Left lung (tissue), 10 donors: ENCODE data around the gene USP2. TPM values are rescaled to one million over a fixed set of nuclear protein-coding genes. Genes with fewer than 3 reads are reported as not detected.

Source experiments
- ATAC-seq: fragments of 200-7000 bp; cut with Tn5 transposase; one replicate; pipeline ENCODE4 v1.9.1; 2020; ENCODE audit warnings: moderate library complexity
- DNase-seq, 4 donors: peaks; one replicate each; pipeline ENCODE4 v3.0.0-alpha.2; 2013 to 2020
- H3K27ac ChIP-seq, 2 donors: fragments of 200-600 bp; sonication (generic) in 1 of 2; one replicate each; pipeline versions ENCODE4 v1.5.0 to v1.8.0; 2020 to 2021
- H3K27me3 ChIP-seq, 2 donors: fragments of 200-600 bp; sonication (generic) in 1 of 2; one replicate each; pipeline versions ENCODE4 v1.5.0 to v1.8.0; 2020 to 2021
- H3K36me3 ChIP-seq, 2 donors: fragments of 200-600 bp; sonication (generic) in 1 of 2; one replicate each; pipeline versions ENCODE4 v1.5.0 to v1.8.0; 2020 to 2021
- H3K4me1 ChIP-seq, 2 donors: fragments of 200-600 bp; one replicate each; pipeline ENCODE4 v1.8.0; 2021
- H3K4me3 ChIP-seq, 2 donors: fragments of 200-600 bp; sonication (generic) in 1 of 2; one replicate each; pipeline versions ENCODE4 v1.5.0 to v1.8.0; 2020 to 2021; ENCODE audit warnings: mild to moderate bottlenecking in 1 of 2
- H3K9me3 ChIP-seq, 2 donors: fragments of 200-600 bp; sonication (generic) in 1 of 2; one replicate each; pipeline versions ENCODE4 v1.5.0 to v1.8.0; 2020 to 2021
- intact Hi-C, 2 donors: fragments of 100-400 bp; cut with DNase I; formaldehyde crosslinking; loops; one replicate each; pipeline versions ENCODE4 v1.11.2 to v1.14.2; 2022
- polyA plus RNA-seq, 6 donors: library from polyadenylated mRNA; unstranded; fragments of 120-200 nt; gene quantifications; one replicate each; pipeline ENCODE4 v1.2.1, GENCODE V29; 2013; ENCODE audit not compliant: insufficient read length in 6 of 6
- total RNA-seq, 2 donors: library from RNA; stranded (reverse); fragmentation: NEBNext Ultra II Directional; extraction: Animal tissue kit (Norgen Biotek cat#: 25700); gene quantifications; one replicate each; pipeline ENCODE4 v1.2.1, GENCODE V29; 2021
- TF ChIP-seq, protein P1 (sequence below), 2 donors: fragments of 200-600 bp; sonication (generic) in 1 of 2; IDR thresholded peaks; one replicate each; pipeline versions ENCODE4 v1.5.0 to v1.8.0; 2021; ENCODE audit warnings: antibody characterized with exemption in 2 of 2
- donor health status: DM: no; HTN: yes; CAD: no.
- donor health status: DM: no; HTN: no; CAD: no.

The USP2 gene
- total and polyA plus RNA-seq, 8 donors = 2.4 to 5.9 (median 3.4) TPM

DNA sequence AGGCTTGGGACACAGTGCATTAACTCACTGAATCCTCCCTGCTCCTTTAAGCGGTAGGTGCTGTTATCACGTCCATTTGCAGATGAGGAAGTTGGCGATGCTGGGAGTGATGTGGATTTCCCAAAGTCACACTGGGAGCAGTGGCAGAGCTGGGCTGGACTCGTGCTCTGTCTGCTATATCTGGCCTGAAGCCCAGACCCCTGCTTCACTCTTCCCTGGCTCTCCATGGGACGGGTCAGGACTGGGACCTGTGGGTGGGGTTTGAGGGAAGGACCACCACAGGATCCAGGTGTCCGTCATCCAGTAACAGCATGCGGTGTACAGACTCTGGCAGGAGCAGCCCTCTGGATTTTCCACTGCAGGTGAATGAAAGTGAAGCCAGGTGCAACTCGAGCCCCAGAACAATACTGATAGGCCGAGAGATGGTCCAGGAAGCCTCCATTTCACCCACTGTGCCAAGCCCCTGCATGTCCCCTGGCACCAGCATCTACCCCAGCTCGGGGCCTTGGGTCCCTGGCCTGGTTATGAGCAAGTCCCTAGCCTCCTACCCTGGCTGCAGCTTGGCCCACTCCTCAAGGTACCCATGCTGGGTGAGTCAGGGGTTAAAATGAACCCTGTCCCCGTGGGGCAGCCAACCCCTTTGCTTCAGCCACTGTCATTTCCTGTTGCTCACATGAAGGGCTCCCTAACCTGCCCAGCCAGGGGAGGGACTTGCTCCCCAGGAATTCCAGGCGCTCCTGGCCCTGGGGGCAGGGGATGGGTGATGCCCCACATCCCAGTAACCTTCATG, 4.2 kb downstream of the USP2 start:
- DNase-seq (peak in 1 of 4 donors; percentile 31), ATAC-seq (no peak)
- TF ChIP-seq, protein P1, sequence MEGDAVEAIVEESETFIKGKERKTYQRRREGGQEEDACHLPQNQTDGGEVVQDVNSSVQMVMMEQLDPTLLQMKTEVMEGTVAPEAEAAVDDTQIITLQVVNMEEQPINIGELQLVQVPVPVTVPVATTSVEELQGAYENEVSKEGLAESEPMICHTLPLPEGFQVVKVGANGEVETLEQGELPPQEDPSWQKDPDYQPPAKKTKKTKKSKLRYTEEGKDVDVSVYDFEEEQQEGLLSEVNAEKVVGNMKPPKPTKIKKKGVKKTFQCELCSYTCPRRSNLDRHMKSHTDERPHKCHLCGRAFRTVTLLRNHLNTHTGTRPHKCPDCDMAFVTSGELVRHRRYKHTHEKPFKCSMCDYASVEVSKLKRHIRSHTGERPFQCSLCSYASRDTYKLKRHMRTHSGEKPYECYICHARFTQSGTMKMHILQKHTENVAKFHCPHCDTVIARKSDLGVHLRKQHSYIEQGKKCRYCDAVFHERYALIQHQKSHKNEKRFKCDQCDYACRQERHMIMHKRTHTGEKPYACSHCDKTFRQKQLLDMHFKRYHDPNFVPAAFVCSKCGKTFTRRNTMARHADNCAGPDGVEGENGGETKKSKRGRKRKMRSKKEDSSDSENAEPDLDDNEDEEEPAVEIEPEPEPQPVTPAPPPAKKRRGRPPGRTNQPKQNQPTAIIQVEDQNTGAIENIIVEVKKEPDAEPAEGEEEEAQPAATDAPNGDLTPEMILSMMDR (IDR thresholded peaks at IDR 0.05) = no peak
- no peaks in the 10 kb centered on the region for H3K36me3 ChIP-seq
- H3K27ac ChIP-seq = no peak overlapping the region
- no peaks in the 10 kb centered on the region for H3K9me3 ChIP-seq
- intact Hi-C loops = no loop called here
- H3K4me1 ChIP-seq = peaks cover 10 to 26% of the 10 kb centered on the region in 2 donors
- no peak overlapping the region for H3K4me3 ChIP-seq
- peaks cover 0 to 12% of the 10 kb centered on the region in 2 donors for H3K27me3 ChIP-seq

GRCh38 chr11:119376197-119376847, 5.2 kb downstream of the USP2 start:
- Histone ChIP-seq H3K4me1 (peaks cover 6 to 18% of the 10 kb centered on the region in 2 donors), H3K4me3 (no peak overlapping the region), H3K9me3 (no peaks in the 10 kb centered on the region), H3K27me3 (peaks cover 0 to 11% of the 10 kb centered on the region in 2 donors), H3K27ac (peak overlapping the region in 1 of 2 donors; percentile 33), H3K36me3 (no peaks in the 10 kb centered on the region)
- ATAC-seq = peak; percentile 56
- intact Hi-C loops = no loop called here
- TF ChIP-seq, protein P1 (IDR thresholded peaks at IDR 0.05) = no peak
- peak in 3 of 4 donors; percentile 31 to 69 (median 62) for DNase-seq

- Histone ChIP-seq H3K4me3 (no peak overlapping the region), H3K4me1 (peaks cover 6 to 16% of the 10 kb centered on the region in 2 donors), H3K36me3 (no peaks in the 10 kb centered on the region), H3K27me3 (peaks cover 0 to 3% of the 10 kb centered on the region in 2 donors), H3K9me3 (no peaks in the 10 kb centered on the region), H3K27ac (peak overlapping the region in 1 of 2 donors; percentile 33)
- peak in 1 of 4 donors; percentile 69 for DNase-seq
- intact Hi-C loops = no loop called here
- peak; percentile 18 for ATAC-seq
- TF ChIP-seq, protein P1 (IDR thresholded peaks at IDR 0.05) = no peak
These were observed 5.9 kb downstream of the USP2 start for GRCh38 chr11:119375337-119376196.

DNA sequence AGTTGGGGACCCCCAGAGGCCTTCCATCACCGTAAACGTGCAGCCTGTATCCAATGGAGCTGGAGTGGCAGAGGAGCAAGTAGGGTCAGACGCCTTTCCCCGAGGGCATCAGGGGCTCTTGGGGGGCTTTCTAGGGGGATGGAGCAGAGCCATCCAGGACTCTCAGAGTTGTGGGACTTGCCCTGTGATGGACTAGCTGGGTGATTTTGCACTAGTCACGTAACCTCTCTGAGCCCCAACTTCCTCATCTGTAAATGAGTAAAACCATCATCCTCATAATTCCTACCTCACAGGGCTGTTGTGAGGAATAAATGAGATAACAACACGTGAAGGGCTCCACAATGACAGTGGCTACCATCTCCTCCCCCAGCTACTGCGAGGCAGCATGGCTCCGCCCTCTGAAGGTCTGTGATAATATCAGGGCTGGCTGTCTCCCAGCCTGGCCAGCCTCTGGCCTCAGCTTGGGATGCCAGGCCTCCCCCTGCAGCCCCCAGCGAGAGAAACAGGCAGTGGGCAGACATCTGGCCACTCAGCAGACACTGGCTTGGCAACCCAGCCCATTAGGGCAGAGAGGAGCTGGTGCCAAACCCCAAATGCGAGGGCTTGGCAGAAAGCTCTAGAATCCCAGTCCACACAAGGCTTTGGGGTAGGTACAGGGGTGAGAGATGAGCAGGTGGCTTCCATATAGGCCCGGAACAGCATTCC, 6.7 kb downstream of the USP2 start:
- Histone ChIP-seq H3K9me3 (no peaks in the 10 kb centered on the region), H3K27ac (no peak overlapping the region)
- ATAC-seq = no peak

More for the DNA sequence above, 6.7 kb downstream of the USP2 start:
- no peak for DNase-seq
- Histone ChIP-seq H3K4me3 (no peak overlapping the region), H3K36me3 (no peaks in the 10 kb centered on the region), H3K27me3 (no peaks in the 10 kb centered on the region), H3K4me1 (peaks cover 11 to 19% of the 10 kb centered on the region in 2 donors)
- intact Hi-C loops = no loop called here
- TF ChIP-seq, protein P1 (IDR thresholded peaks at IDR 0.05) = no peak
